ENCODE results near the gene IQCE. TPM values are rescaled to one million over a fixed set of nuclear protein-coding genes. Genes with fewer than 3 reads are reported as not detected.

The IQCE gene, protein sequence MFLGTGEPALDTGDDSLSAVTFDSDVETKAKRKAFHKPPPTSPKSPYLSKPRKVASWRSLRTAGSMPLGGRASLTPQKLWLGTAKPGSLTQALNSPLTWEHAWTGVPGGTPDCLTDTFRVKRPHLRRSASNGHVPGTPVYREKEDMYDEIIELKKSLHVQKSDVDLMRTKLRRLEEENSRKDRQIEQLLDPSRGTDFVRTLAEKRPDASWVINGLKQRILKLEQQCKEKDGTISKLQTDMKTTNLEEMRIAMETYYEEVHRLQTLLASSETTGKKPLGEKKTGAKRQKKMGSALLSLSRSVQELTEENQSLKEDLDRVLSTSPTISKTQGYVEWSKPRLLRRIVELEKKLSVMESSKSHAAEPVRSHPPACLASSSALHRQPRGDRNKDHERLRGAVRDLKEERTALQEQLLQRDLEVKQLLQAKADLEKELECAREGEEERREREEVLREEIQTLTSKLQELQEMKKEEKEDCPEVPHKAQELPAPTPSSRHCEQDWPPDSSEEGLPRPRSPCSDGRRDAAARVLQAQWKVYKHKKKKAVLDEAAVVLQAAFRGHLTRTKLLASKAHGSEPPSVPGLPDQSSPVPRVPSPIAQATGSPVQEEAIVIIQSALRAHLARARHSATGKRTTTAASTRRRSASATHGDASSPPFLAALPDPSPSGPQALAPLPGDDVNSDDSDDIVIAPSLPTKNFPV
- 6.7 and 11.5 TPM in 2 replicates for total RNA-seq

GRCh38 chr7:2558629-2559282 is at the start of gene IQCE:
Gene IQCE (plus strand): TSS chr7:2558979. CDS start chr7:2559182, 203 bp downstream.

GRCh38 chr7:2519119-2519930 is 39.5 kb upstream of the IQCE start, which contains the start of gene LFNG:
Gene LFNG (plus strand): TSS chr7:2519774. CDS start chr7:2519862, 88 bp downstream.

DNA sequence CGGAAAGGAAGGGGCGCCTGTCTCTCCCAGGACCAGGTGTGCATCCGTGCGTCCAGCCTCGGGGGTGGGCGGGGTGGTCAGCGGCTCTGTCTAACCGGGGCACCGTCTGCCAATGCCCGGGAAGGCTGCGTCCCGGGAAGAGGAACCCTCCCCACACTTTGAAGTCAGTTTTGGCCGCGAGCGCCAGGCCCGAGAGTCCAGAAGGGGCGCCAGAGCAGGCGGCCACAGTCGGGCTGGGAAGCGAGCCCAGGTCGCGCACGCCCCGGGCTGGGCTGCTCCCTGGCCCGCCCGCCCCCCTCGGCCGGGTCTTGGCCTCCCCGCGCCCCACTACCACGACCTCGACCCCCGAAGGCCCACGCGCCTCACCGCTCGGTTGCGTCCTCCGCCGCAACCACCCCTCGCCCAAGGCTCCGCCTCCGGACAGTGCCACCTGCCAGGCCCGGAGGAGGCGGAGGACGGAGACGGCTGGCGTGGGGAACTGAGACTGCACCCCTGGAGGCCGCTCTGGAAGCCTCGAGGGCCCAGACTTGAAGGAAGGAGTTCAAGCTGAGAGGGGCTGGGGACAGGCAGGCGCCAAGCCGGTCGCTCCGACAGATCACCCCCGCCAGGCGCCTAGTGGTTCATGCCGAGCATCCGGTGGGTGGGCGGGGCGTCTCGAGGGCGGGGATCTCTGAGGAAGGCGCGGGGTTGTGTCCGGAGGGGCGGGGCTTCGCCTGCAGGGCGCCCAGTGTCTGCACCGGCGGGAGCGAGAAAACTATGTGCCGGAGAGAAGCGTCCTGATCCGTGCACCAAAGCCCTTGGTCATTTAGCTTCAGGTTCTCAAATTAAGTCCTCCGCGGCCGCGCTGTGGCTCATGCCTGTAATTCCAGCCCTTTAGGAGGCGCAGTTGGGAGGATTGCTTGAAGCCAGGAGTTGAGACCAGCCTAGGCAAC is 3.4 kb upstream of the IQCE start, which contains the start of gene BRAT1:
BRAT1 (minus strand) TSS at position 404 of the 932 bp plus-strand sequence. CDS start 1,093 bp downstream, outside the sequence.

DNA sequence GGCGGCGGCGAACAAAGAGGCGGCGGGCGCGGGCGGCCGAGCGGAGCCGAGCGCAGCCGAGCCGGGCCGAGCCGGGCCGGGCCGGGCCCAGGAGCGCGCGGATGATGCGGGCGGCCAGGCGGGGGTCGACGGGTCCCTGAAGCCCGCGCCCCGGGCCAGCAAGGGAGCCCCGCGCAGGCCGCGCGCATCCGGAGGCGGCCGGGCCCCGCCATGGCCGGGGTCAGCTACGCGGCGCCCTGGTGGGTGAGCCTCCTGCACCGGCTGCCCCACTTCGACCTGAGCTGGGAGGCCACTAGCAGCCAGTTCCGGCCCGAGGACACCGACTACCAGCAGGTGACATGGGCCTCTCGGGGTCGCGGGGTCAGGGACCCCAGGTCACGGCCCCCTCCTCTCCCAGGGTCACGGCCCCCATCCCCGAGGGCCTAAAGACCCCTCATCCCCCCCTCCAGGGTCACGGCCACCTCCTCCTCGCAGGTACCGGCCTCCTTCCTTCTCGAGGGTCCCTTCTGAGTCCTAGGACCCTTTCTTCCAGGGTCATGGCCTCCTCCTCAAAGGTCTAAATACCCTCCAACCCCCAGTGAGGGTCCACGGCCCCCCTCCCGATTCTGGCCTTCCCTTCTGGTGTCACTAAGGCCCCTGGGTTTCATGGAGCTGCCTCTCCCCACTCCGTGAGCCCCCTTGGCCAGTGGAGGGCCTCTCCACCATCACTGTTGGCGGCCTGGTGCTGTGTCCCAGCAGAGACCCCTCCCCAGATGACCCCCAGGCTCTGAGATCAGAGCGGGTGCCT is 73.4 kb downstream of the IQCE start, which contains the start of gene TTYH3:
TTYH3 (plus strand) TSS at position 41 of the 787 bp plus-strand sequence; CDS start at position 211, 170 bp downstream.

Other genes starting within 250 kb of the IQCE start
- 32.1 and 45.9 TPM in 2 replicates for gene SNX8, start 244.5 kb upstream of the IQCE start, total RNA-seq
- 83.0 and 133 TPM in 2 replicates for gene EIF3B, start 204.2 kb upstream of the IQCE start, total RNA-seq
- gene CHST12, start 155.4 kb upstream of the IQCE start, total RNA-seq, result 9.3 and 21.6 TPM in 2 replicates
- not detected in 2 replicates for gene GRIFIN, start 82.6 kb upstream of the IQCE start, total RNA-seq
- 0.24 and 4.9 TPM in 2 replicates for gene LFNG, start 39.2 kb upstream of the IQCE start, total RNA-seq
- 31.6 and 33.6 TPM in 2 replicates for gene BRAT1, start 3.5 kb upstream of the IQCE start, total RNA-seq
- 62.3 and 92.6 TPM in 2 replicates for gene TTYH3, start 73.0 kb downstream of the IQCE start, total RNA-seq
- under 0.01 and 0.78 TPM in 2 replicates for gene AMZ1, start 129.2 kb downstream of the IQCE start, total RNA-seq

All from epithelial cell of alveolus of lung (primary cell).